Forelimb muscle (tissue), 1 donor: ENCODE measurements around the gene ZBTB7C. TPM values are rescaled to one million over a fixed set of nuclear protein-coding genes. Genes with fewer than 3 reads are reported as not detected.

Source experiments
- DNase-seq: peaks from one replicate; pipeline ENCODE4 v3.0.0-alpha.2; 2013; ENCODE audit warnings: low read depth
- polyA plus RNA-seq: library from polyadenylated mRNA; unstranded; fragments of 120-200 nt; gene quantifications from one replicate; pipeline ENCODE4 v1.2.1, GENCODE V29; 2013; ENCODE audit not compliant: insufficient read length

The ZBTB7C gene
- polyA plus RNA-seq, 1 donor: 4.0 TPM

GRCh38 chr18:48256848-48257247 is 152.3 kb downstream of the ZBTB7C start:
- DNase-seq: no peak

DNA sequence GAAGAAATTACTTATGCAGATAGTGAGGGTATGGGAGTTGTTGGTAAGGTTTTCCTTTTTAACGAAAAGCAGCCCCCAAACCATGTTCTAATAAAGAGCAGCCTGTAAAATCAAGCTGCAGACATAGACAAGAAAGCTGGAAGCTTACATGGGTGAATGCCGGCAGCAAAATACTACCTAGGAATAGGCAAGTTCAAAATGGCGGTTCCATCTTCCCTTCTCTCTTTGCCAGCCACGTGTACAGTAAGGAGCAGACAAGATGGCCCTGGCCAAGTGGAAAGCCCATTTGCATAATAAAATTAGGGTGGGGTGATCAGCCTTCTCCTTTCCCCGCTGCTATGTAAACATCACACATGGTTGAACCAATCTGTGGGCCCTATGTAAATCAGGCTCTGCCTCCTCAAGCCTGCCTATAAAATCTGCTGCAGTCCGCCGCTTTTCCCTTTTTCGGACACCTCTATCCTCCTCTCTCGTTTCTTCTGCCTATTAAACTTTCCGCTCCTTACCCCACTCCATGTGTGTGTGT is 155.0 kb downstream of the ZBTB7C start:
- DNase-seq: no peak

DNA sequence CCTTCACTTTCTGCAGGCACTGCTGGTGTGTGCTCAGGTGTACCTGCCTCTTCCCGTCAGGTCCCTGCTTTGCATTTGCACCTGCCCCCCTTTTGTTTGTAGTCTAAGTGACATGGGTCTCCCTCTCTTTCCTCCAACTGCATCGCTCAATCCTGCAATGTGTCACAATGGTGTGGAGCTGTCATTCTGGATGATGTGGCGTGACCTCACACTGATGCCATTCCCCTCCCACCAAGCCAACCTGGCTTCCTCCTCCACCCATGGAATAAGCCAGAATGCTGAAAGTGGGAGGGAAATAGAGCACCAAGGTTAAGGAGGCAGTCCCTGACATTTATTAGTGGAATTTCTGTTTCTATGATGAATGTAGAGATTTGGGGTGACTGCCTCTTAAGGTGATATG is 156.7 kb downstream of the ZBTB7C start:
- DNase-seq: no peak

DNA sequence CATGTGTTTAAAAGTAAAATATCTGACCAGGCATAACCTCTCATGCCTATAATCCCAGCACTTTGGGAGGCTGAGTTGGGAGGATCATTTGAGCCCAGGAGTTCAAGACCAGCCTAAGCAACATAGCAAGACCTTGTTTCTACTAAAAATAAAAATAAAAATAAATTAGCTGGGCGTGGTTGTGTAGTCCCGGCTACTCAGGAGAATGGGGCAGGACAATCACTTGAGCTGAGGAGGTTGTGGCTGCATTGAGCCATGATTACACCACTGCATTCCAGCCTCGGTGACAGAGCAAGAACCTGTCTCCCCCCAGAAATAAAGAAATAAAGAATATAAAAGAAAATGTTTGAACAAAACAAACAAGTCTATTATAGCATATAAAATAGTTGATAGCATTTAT is 158.3 kb downstream of the ZBTB7C start:
- DNase-seq: no peak

GRCh38 chr18:48250362-48250907 is 158.7 kb downstream of the ZBTB7C start:
- no peak for DNase-seq

- no peak for DNase-seq
Observed at GRCh38 chr18:48249854-48250253, 159.3 kb downstream of the ZBTB7C start.

GRCh38 chr18:48244530-48244929 is 164.7 kb downstream of the ZBTB7C start:
- no peak for DNase-seq

- no peak for DNase-seq
Observed at GRCh38 chr18:48238636-48239035, 170.5 kb downstream of the ZBTB7C start.

DNA sequence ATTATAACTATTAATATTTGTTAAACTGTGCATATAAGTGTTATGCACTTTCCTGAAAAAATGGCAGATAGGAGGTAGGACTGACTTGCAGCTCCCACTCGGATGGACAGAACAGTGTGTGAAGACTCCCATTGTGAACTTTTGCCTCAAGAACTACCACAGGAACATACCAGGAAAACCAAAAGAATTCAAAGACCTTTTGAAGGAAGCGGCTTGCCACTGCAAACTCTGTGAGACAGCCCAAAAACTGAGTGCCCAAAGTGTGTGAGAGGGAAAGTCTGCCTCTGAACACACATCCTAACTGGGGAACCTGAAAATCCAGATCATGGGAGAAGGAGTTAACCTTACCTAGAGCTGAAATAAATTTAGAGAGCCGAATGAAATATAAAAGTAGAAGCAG is 171.0 kb downstream of the ZBTB7C start:
- no peak for DNase-seq

GRCh38 chr18:48236822-48237221 is 172.4 kb downstream of the ZBTB7C start:
- DNase-seq: no peak

DNA sequence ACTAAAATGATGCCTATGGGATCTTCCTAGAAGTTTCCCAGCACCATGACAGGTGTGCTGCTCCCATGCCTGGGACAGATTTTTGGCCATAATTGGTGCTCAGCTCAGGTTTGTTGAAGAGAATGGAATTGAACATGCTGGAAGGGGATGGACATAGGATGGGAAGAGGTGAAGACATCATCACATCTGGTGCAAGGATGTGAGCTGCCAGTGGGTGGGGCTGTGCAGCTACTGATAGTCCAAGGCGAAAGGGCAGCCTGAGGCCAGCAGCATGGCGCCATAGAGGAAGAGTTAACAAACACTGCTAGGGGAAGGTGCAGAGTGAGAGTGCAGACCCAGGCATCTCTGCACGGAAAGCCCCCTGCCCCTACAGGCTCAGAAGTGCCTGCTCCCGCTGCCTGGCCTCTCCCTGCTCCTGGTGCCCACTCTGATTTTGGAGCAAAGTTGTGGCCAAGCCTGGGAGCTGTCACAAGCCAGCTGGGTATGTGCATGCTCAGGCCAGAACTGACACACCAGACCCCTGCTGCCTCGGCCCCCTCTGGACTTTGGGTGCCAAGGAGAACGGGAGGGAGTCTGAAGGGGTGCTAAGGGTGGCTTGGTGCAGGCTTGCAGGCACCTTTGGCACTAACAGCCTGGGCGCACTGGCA is 178.6 kb downstream of the ZBTB7C start:
- no peak for DNase-seq

DNA sequence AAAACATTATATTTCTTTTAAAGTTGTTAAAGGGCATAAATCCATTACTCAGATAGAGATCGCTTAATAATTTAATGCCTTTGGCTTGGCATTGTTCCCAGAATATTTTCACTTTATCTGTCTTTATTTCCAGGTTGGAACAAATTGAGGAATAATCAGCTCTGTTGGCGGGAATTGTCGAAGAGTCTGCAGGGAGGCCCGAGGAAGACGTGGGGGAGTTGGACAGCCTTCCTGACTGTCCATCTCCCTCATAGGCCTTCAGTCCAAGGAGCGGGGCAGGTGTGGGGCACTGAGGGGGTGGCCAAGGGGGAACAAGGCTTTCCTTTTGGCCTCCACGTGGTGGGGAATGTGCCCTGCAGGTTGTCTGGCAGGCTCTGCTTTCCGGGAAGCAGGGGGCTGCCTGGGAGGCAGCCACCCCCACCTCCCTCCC is 179.6 kb downstream of the ZBTB7C start:
- DNase-seq: no peak

GRCh38 chr18:48228841-48229240 is 180.3 kb downstream of the ZBTB7C start:
- no peak for DNase-seq

- no peak for DNase-seq
Observed at GRCh38 chr18:48228301-48228715, 180.9 kb downstream of the ZBTB7C start.

GRCh38 chr18:48227206-48227605 is 182.0 kb downstream of the ZBTB7C start:
- no peak for DNase-seq

GRCh38 chr18:48226401-48226800 is 182.8 kb downstream of the ZBTB7C start:
- no peak for DNase-seq

- no peak for DNase-seq
Observed at GRCh38 chr18:48222118-48222517, 187.1 kb downstream of the ZBTB7C start.

DNA sequence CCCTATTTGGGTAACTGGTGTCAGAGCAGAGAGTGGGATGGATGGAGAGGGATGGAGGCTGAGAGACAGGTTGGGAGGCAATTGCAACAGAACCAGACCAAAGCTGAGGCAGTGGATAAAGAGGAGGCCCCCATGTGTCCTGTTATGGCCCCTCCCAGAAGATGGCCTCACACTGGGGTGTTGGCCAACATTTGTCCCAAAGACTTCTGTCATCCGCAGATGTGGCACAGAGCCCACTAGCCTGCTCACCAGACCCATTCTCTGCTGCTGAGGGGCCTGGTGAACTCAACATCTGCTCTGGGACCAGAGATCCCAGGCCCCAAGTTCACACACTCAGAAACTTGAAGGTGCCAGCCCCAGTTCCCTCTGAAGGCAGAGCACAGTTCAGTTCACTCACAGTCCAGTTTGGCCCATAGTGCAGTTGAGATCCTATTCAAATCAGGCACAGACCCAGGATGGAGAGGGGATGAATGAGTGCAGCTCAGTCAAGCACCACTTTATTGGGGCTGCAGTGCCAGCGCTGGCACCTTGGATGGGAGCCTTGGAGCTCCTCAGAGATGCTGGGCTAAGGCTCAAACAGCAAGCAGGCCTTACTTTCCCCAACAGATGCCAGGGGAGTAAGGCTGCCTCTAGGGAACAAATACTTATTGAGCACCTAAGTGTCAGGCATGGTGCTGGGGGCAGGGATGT is 189.2 kb downstream of the ZBTB7C start:
- DNase-seq: no peak

DNA sequence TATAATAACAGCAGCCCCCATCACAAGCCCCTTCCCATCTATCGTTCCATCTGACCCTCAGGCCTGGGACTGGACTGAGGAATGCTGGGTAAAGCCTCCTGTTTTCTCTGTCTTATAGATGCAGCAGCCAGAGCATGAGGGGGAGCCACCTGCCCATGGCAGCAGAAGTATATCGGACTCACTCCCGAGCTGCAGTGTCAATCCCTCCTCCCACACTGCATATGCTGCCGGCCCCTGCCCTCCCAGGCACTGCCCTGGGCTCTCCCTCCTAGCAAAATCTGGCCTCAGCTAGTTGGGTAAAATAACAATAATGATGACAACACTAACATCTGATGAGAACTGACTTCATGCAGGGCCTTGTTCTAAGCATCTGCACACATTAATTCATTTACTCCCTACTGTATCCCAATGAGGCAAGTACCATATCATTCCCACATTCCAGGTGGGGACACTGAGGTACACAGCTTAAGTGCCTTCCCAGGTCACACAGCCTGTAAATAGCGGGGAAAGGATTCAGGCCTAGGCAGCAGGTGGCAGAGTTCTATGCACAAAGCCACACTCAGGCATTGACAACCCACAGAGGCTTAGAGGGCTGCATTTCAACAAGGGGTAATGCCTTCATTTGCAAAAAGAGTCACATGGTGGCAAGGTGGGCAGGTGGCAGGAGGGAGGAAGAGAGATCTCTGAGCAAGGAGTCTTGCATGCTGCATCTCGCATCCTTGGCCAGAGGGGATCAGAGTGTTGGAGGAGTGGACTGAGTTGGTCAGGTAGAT is 190.0 kb downstream of the ZBTB7C start:
- DNase-seq: no peak

GRCh38 chr18:48218285-48219022 is 190.7 kb downstream of the ZBTB7C start:
- DNase-seq: no peak
